Measurements from ENCODE around the gene YWHAE.

- TF ChIP-seq PAX5 (IDR thresholded peaks at IDR 0.05; ENCODE audit: insufficient read depth, low read length, severe bottlenecking) (no peak), POLR2A (IDR thresholded peaks at IDR 0.05; ENCODE audit: low read depth, low read length) (no peak), POLR2AphosphoS5 (IDR thresholded peaks at IDR 0.05; ENCODE audit: low read depth, low read length) (no peak), TAF1 (IDR thresholded peaks at IDR 0.05; ENCODE audit: low read depth, low read length) (no peak), SPI1 (IDR thresholded peaks at IDR 0.05; ENCODE audit: low read depth, low read length) (no peak)
Measured at GRCh38 chr17:1328437-1328836, 71.6 kb downstream of the YWHAE start.

Data from GM12891 (cell line).